Caki2 (cell line): ENCODE data around the gene MYO5B. TPM values are rescaled to one million over a fixed set of nuclear protein-coding genes. Genes with fewer than 3 reads are reported as not detected.

Experiments
- DNase-seq: peaks from one replicate; pipeline ENCODE4 v3.0.0-alpha.2; 2015; ENCODE audit warnings: low read depth
- in situ Hi-C: cut with HindIII; loops from 2 replicates; pipeline ENCODE4 v1.10.0; 2016; ENCODE audit warnings: low sequenced_read_pairs, low pct_unique_long_range_greater_than_20kb, mixed read lengths
- total RNA-seq: library from RNA; depleted of rRNA; stranded (reverse); fragments of >200 nt; shearing (Covaris generic); gene quantifications from 2 replicates; pipeline ENCODE4 v1.2.3, GENCODE V29; 2014; ENCODE audit warnings: low replicate concordance

Gene MYO5B
- total RNA-seq, 1 experiment from 2014 or later, result 9.6 TPM

- in situ Hi-C loops, result no loop called here
- DNase-seq, result no peak
Observed at GRCh38 chr18:49931760-49932159, 263.2 kb downstream of the MYO5B start.

GRCh38 chr18:49931179-49931578 lies 263.8 kb downstream of the MYO5B start:
- DNase-seq, result no peak
- in situ Hi-C loops, result no loop called here

GRCh38 chr18:49926106-49926745 lies 268.7 kb downstream of the MYO5B start:
- no peak for DNase-seq
- in situ Hi-C loops, result no loop called here

GRCh38 chr18:49924293-49924983 lies 270.5 kb downstream of the MYO5B start:
- in situ Hi-C loops, result no loop called here

GRCh38 chr18:49922228-49922627 lies 272.7 kb downstream of the MYO5B start:
- in situ Hi-C loops, result no loop called here
- DNase-seq, result no peak

More at GRCh38 chr18:49924293-49924983, 270.5 kb downstream of the MYO5B start:
- DNase-seq, result no peak

- no peak for DNase-seq
- in situ Hi-C loops, result no loop called here
Observed at GRCh38 chr18:49921318-49921985, 273.5 kb downstream of the MYO5B start.

- in situ Hi-C loops, result no loop called here
- peak; percentile 76 for DNase-seq
Observed at GRCh38 chr18:49920731-49921130, 274.2 kb downstream of the MYO5B start.

- no peak for DNase-seq
Observed at GRCh38 chr18:49917742-49918141, 277.2 kb downstream of the MYO5B start.

GRCh38 chr18:49915352-49915751 lies 279.6 kb downstream of the MYO5B start:
- DNase-seq, result no peak

More at GRCh38 chr18:49917742-49918141, 277.2 kb downstream of the MYO5B start:
- in situ Hi-C loops, result no loop called here

GRCh38 chr18:49913221-49913620 lies 281.7 kb downstream of the MYO5B start:
- in situ Hi-C loops, result no loop called here
- no peak for DNase-seq

More at GRCh38 chr18:49915352-49915751, 279.6 kb downstream of the MYO5B start:
- in situ Hi-C loops, result no loop called here

- in situ Hi-C loops, result no loop called here
- no peak for DNase-seq
Observed at GRCh38 chr18:49911427-49911826, 283.5 kb downstream of the MYO5B start.

GRCh38 chr18:49910986-49911385 lies 284.0 kb downstream of the MYO5B start:
- in situ Hi-C loops, result no loop called here
- no peak for DNase-seq

GRCh38 chr18:49910019-49910418 lies 284.9 kb downstream of the MYO5B start:
- no peak for DNase-seq
- in situ Hi-C loops, result no loop called here

- peak; percentile 28 for DNase-seq
- in situ Hi-C loops, result no loop called here
Observed at GRCh38 chr18:49907346-49907929, 287.5 kb downstream of the MYO5B start.

- in situ Hi-C loops, result no loop called here
- no peak for DNase-seq
Observed at GRCh38 chr18:49905771-49906170, 289.2 kb downstream of the MYO5B start.

GRCh38 chr18:49904871-49905555 lies 289.9 kb downstream of the MYO5B start:
- in situ Hi-C loops, result no loop called here
- DNase-seq, result no peak

GRCh38 chr18:49901862-49902340 lies 293.0 kb downstream of the MYO5B start:
- no peak for DNase-seq
- in situ Hi-C loops, result no loop called here

GRCh38 chr18:49899657-49900330 lies 295.2 kb downstream of the MYO5B start:
- no peak for DNase-seq
- in situ Hi-C loops, result no loop called here
